H9 (cell line): ENCODE measurements around the gene MDFI. TPM values are rescaled to one million over a fixed set of nuclear protein-coding genes. Genes with fewer than 3 reads are reported as not detected.

Source experiments
- DNase-seq: peaks from one replicate; pipeline ENCODE4 v3.0.0-alpha.2; 2017
- H2AFZ ChIP-seq: one replicate; pipeline ENCODE4 v1.6.1; 2013; ENCODE audit warnings: mild to moderate bottlenecking, low read length, control low read depth, moderate library complexity
- H2AK5ac ChIP-seq: 2 replicates; pipeline ENCODE4 v1.6.1; 2013; ENCODE audit warnings: low read length, control low read depth, mixed read lengths; ENCODE audit not compliant: insufficient read length
- H2BK120ac ChIP-seq: one replicate; pipeline ENCODE4 v1.6.1; 2013; ENCODE audit warnings: low read depth, mild to moderate bottlenecking, low read length, control low read depth, inconsistent platforms; ENCODE audit not compliant: poor library complexity, severe bottlenecking
- H2BK12ac ChIP-seq: 2 replicates; pipeline ENCODE4 v1.6.1; 2013; ENCODE audit warnings: low read length, control low read depth, mixed read lengths, low read depth; ENCODE audit not compliant: insufficient read length
- H2BK15ac ChIP-seq: 2 replicates; pipeline ENCODE4 v1.6.1; 2013; ENCODE audit warnings: low read depth, low read length, control low read depth
- H2BK20ac ChIP-seq: one replicate; pipeline ENCODE4 v1.6.1; 2013; ENCODE audit warnings: low read depth, mild to moderate bottlenecking, low read length, control low read depth, inconsistent platforms; ENCODE audit not compliant: poor library complexity, severe bottlenecking
- H2BK5ac ChIP-seq: 2 replicates; pipeline ENCODE4 v1.6.1; 2013; ENCODE audit warnings: low read length, control low read depth, mixed read lengths; ENCODE audit not compliant: insufficient read length
- H3K14ac ChIP-seq: 2 replicates; pipeline ENCODE4 v1.6.1; 2013; ENCODE audit warnings: low read length, control low read depth; ENCODE audit not compliant: insufficient read depth
- H3K18ac ChIP-seq: 2 replicates; pipeline ENCODE4 v1.6.1; 2013; ENCODE audit warnings: low read depth, mild to moderate bottlenecking, mixed read lengths, low read length, control low read depth; ENCODE audit not compliant: insufficient read length
- H3K23ac ChIP-seq: 2 replicates; pipeline ENCODE4 v1.6.1; 2013; ENCODE audit warnings: low read length, control low read depth, mixed read lengths, low read depth; ENCODE audit not compliant: insufficient read length
- H3K23me2 ChIP-seq: 2 replicates; pipeline ENCODE4 v1.6.1; 2013; ENCODE audit warnings: low read depth, mild to moderate bottlenecking, mixed read lengths, low read length, control low read depth; ENCODE audit not compliant: insufficient read length, poor library complexity, severe bottlenecking
- H3K27ac ChIP-seq: 2 replicates; pipeline ENCODE4 v1.5.1; 2013; ENCODE audit warnings: low read length, control low read depth, mixed read lengths, low read depth; ENCODE audit not compliant: insufficient read length
- H3K27me3 ChIP-seq: 2 replicates; pipeline ENCODE4 v1.6.1; 2013; ENCODE audit warnings: low read length, control low read depth, inconsistent platforms; ENCODE audit not compliant: insufficient read depth
- H3K4ac ChIP-seq: 2 replicates; pipeline ENCODE4 v1.6.1; 2013; ENCODE audit warnings: low read depth, mild to moderate bottlenecking, control low read depth, inconsistent platforms, low read length, moderate library complexity
- H3K4me1 ChIP-seq: 2 replicates; pipeline ENCODE4 v1.6.1; 2013; ENCODE audit warnings: low read length, control low read depth, inconsistent platforms; ENCODE audit not compliant: insufficient read depth
- H3K4me2 ChIP-seq: 2 replicates; pipeline ENCODE4 v1.6.1; 2013; ENCODE audit warnings: low read length, control low read depth, mixed read lengths; ENCODE audit not compliant: insufficient read length, insufficient read depth
- H3K56ac ChIP-seq: 2 replicates; pipeline ENCODE4 v1.6.1; 2013; ENCODE audit warnings: low read depth, mild to moderate bottlenecking, mixed read lengths, low read length, control low read depth; ENCODE audit not compliant: insufficient read length
- H3K79me1 ChIP-seq: 2 replicates; pipeline ENCODE4 v1.6.1; 2013; ENCODE audit warnings: low read depth, mild to moderate bottlenecking, moderate library complexity, low read length, control low read depth, inconsistent platforms; ENCODE audit not compliant: insufficient read depth, poor library complexity, severe bottlenecking
- H3K79me2 ChIP-seq: 2 replicates; pipeline ENCODE4 v1.6.1; 2013; ENCODE audit warnings: low read length, control low read depth, inconsistent platforms; ENCODE audit not compliant: insufficient read depth
- H3K9ac ChIP-seq: 2 replicates; pipeline ENCODE4 v1.6.1; 2013; ENCODE audit warnings: low read length, control low read depth, mixed read lengths; ENCODE audit not compliant: insufficient read length; ENCODE audit errors: extremely low read depth
- H3K9me3 ChIP-seq: one replicate; pipeline ENCODE4 v1.6.1; 2013; ENCODE audit warnings: low read depth, low read length, inconsistent platforms; ENCODE audit not compliant: control insufficient read depth
- H3T11ph ChIP-seq: one replicate; pipeline ENCODE4 v1.6.1; 2013; ENCODE audit warnings: mild to moderate bottlenecking, low read length, control low read depth, inconsistent platforms
- H4K20me1 ChIP-seq: one replicate; pipeline ENCODE4 v1.6.1; 2013; ENCODE audit not compliant: control insufficient read depth, insufficient read length, insufficient read depth
- H4K5ac ChIP-seq: 2 replicates; pipeline ENCODE4 v1.6.1; 2013; ENCODE audit warnings: low read depth, mild to moderate bottlenecking, mixed read lengths, low read length, control low read depth; ENCODE audit not compliant: insufficient read length
- H4K8ac ChIP-seq: replicated peaks from 2 replicates; pipeline ENCODE4 v1.6.1; 2013; ENCODE audit warnings: low read length, control low read depth, mixed read lengths, low read depth; ENCODE audit not compliant: insufficient read length
- H4K91ac ChIP-seq: 2 replicates; pipeline ENCODE4 v1.6.1; 2013; ENCODE audit warnings: low read depth, mild to moderate bottlenecking, moderate library complexity, mixed read lengths, low read length, control low read depth; ENCODE audit not compliant: insufficient read length
- H3K27ac Mint-ChIP-seq, 3 experiments: 2 replicates in 2 of 3; 3 replicates in 1 of 3; pipeline ENCODE4 v1.8.0; 2020 to 2021; ENCODE audit warnings: mixed read lengths in 3 of 3, mild to moderate bottlenecking in 1 of 3, moderate library complexity in 1 of 3
- H3K27me3 Mint-ChIP-seq: 2 replicates; pipeline ENCODE4 v1.8.0; 2021; ENCODE audit warnings: low read depth, mild to moderate bottlenecking, moderate library complexity, mixed read lengths
- H3K36me3 Mint-ChIP-seq, 3 experiments: 2 replicates in 2 of 3; 3 replicates in 1 of 3; pipeline ENCODE4 v1.8.0; 2020 to 2021; ENCODE audit warnings: low read depth in 3 of 3, mixed read lengths in 3 of 3; ENCODE audit not compliant: insufficient read depth in 1 of 3
- H3K4me1 Mint-ChIP-seq, 2 experiments: 2 replicates each; pipeline ENCODE4 v1.8.0; 2020; ENCODE audit warnings: mixed read lengths in 2 of 2
- H3K4me3 Mint-ChIP-seq, 2 experiments: 2 replicates in 1 of 2; 3 replicates in 1 of 2; pipeline ENCODE4 v1.8.0; 2020 to 2021; ENCODE audit warnings: mild to moderate bottlenecking in 2 of 2, mixed read lengths in 2 of 2, moderate library complexity in 1 of 2
- H3K9me3 Mint-ChIP-seq, 2 experiments: 2 replicates in 1 of 2; 3 replicates in 1 of 2; pipeline ENCODE4 v1.8.0; 2020; ENCODE audit warnings: mild to moderate bottlenecking in 2 of 2, mixed read lengths in 2 of 2, moderate library complexity in 1 of 2
- WGBS: extraction: QIAGEN DNeasy Blood & Tissue Kit; methylation state at CpG from one replicate; pipeline ENCODE4 v1.1.7; 2013; ENCODE audit warnings: missing lambda C conversion rate, low lambda C conversion rate, mixed read lengths; ENCODE audit not compliant: insufficient read length; ENCODE audit errors: extremely low coverage; 5-methylcytosine and 5-hydroxymethylcytosine counted together
- total RNA-seq: library from RNA; stranded (reverse); gene quantifications from 2 replicates; pipeline ENCODE4 v1.2.1, GENCODE V29; 2021
- TF ChIP-seq, protein P1 (sequence below): fragments of 200-600 bp; sonication (generic); conservative IDR thresholded peaks from 3 replicates; pipeline ENCODE4 v1.8.0; 2021; ENCODE audit warnings: antibody characterized with exemption, mild to moderate bottlenecking

The MDFI gene
- total RNA-seq, 1 experiment from 2014 or later, result 45.0 TPM

DNA sequence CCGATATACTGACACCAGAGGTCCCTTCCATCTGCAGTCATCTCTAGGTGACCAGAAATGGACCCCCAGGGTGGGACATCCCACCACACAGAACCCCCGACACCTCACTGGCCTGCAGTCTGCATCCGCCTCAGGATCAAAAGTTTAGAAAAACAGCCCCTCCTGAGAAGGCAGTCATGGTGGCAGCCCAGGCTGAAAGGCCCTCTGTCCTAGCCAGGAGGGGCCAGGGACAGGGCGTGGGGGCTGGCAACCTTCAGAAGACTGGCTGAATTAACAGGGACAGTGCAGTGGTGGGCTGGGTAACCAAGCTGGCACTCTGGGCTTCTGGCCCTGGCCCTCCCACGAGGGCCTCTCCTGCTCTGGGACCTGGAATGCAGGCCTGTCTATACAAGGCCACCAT is 34.3 kb upstream of the MDFI start:
- Histone ChIP-seq H2BK120ac (no peak overlapping the region), H3K4me1 (no peaks in the 10 kb centered on the region), H4K20me1 (peaks cover 3% of the 10 kb centered on the region), H4K91ac (no peak overlapping the region), H3K27ac (no peak overlapping the region), H3K9me3 (no peaks in the 10 kb centered on the region), H3K4ac (no peak overlapping the region), H3K18ac (no peak overlapping the region), H3K79me2 (no peaks in the 10 kb centered on the region), H3K79me1 (no peaks in the 10 kb centered on the region), H2AFZ (no peak overlapping the region), H2BK5ac (no peak overlapping the region), H3K27me3 (no peaks in the 10 kb centered on the region), H2AK5ac (no peak overlapping the region), H2BK15ac (no peak overlapping the region), H4K8ac (no peak overlapping the region), H3K56ac (no peak overlapping the region), H3K23ac (no peak overlapping the region), H4K5ac (no peak overlapping the region), H3T11ph (no peak overlapping the region), H3K14ac (no peak overlapping the region), H3K4me2 (no peak overlapping the region), H3K23me2 (peaks cover 3% of the 10 kb centered on the region), H2BK20ac (no peak overlapping the region), H3K9ac (no peak overlapping the region), H2BK12ac (no peak overlapping the region)
- no peak overlapping the region for H3K4me3 Mint-ChIP-seq
- no peaks in the 10 kb centered on the region; a peak in 1 of 7 replicates for H3K36me3 Mint-ChIP-seq
- no CpG with 5 or more reads among the region's 5 CpGs for WGBS
- peaks cover 10 to 40% of the 10 kb centered on the region in 2 experiments for H3K4me1 Mint-ChIP-seq
- peaks cover 7% of the 10 kb centered on the region for H3K27me3 Mint-ChIP-seq
- H3K9me3 Mint-ChIP-seq, result no peaks in the 10 kb centered on the region; a peak in 1 of 5 replicates
- no peak overlapping the region for H3K27ac Mint-ChIP-seq
- TF ChIP-seq, protein P1, sequence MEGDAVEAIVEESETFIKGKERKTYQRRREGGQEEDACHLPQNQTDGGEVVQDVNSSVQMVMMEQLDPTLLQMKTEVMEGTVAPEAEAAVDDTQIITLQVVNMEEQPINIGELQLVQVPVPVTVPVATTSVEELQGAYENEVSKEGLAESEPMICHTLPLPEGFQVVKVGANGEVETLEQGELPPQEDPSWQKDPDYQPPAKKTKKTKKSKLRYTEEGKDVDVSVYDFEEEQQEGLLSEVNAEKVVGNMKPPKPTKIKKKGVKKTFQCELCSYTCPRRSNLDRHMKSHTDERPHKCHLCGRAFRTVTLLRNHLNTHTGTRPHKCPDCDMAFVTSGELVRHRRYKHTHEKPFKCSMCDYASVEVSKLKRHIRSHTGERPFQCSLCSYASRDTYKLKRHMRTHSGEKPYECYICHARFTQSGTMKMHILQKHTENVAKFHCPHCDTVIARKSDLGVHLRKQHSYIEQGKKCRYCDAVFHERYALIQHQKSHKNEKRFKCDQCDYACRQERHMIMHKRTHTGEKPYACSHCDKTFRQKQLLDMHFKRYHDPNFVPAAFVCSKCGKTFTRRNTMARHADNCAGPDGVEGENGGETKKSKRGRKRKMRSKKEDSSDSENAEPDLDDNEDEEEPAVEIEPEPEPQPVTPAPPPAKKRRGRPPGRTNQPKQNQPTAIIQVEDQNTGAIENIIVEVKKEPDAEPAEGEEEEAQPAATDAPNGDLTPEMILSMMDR, result no peak
- DNase-seq, result no peak
